ENCODE measurements around the gene RASGEF1B.

DNA sequence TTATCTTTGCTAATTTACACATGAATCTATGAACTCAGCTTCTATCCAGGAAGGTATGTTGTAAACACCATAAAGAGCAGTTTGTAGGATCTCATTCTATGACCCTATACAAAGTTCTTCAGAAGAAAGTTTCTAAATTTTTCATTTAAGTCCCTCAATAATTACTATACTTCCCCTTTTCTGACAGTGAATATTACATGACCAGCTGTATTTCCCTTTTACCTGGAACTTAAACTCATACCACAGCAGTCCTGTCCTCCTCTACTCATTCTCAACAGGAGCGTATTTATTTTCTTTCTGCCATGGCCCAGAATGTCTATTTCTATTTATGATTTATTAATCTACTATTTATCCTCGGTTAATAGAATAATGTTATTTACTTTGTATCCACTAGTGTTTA, 15.8 kb downstream of the RASGEF1B start:
- no peak for TF ChIP-seq POLR2AphosphoS5 (IDR thresholded peaks at IDR 0.05; ENCODE audit: low read depth, low read length)
- TF ChIP-seq POLR2A (IDR thresholded peaks at IDR 0.05; ENCODE audit: low read depth, low read length), result no peak
- TF ChIP-seq PAX5 (IDR thresholded peaks at IDR 0.05; ENCODE audit: insufficient read depth, low read length, severe bottlenecking), result no peak
- no peak for TF ChIP-seq TAF1 (IDR thresholded peaks at IDR 0.05; ENCODE audit: low read depth, low read length)
